A673 (cell line): ENCODE results near the gene MORN1. TPM values are rescaled to one million over a fixed set of nuclear protein-coding genes. Genes with fewer than 3 reads are reported as not detected.

ENCODE experiments used
- BruUV-seq: library from RNA; stranded (reverse); fragments of 400-500 nt; replicated peaks from 2 replicates; lab custom pipeline; 2021; lab: Mats Ljungman, UMichigan
- CTCF ChIA-PET: fragments of 300-600 bp; sonication (Branson Sonifier 250); formaldehyde crosslinking; loops from one replicate; lab custom pipeline; 2022; ENCODE audit warnings: antibody characterized with exemption; lab: Charles Lee
- POLR2A ChIA-PET: fragments of 300-600 bp; sonication (Branson Sonifier 250); formaldehyde crosslinking; loops from one replicate; lab custom pipeline; 2022; ENCODE audit warnings: antibody characterized with exemption; ENCODE audit not compliant: low non-redundant PET; lab: Charles Lee
- DNase-seq: peaks from one replicate; pipeline ENCODE4 v3.0.0-alpha.2; 2015; ENCODE audit warnings: low spot score
- H3K27ac ChIP-seq: fragments of 200-600 bp; sonication (generic); 2 replicates; pipeline ENCODE4 v1.5.1; 2016; ENCODE audit warnings: mixed run types, low read depth, mild to moderate bottlenecking, mixed read lengths, antibody characterized with exemption, low read length; ENCODE audit not compliant: poor library complexity, severe bottlenecking
- H3K27me3 ChIP-seq: fragments of 200-600 bp; sonication (generic); replicated peaks from 2 replicates; pipeline ENCODE4 v1.6.1; 2017; ENCODE audit warnings: mixed run types, low read depth, mild to moderate bottlenecking, mixed read lengths, antibody characterized with exemption, low read length; ENCODE audit not compliant: insufficient read depth, poor library complexity
- H3K36me3 ChIP-seq: fragments of 200-600 bp; sonication (generic); 2 replicates; pipeline ENCODE4 v1.6.1; 2016; ENCODE audit warnings: mixed run types, mild to moderate bottlenecking, mixed read lengths, antibody characterized with exemption, low read length; ENCODE audit not compliant: insufficient read depth, poor library complexity, severe bottlenecking
- H3K4me1 ChIP-seq: fragments of 200-600 bp; sonication (generic); 2 replicates; pipeline ENCODE4 v1.6.1; 2017; ENCODE audit warnings: mixed run types, mild to moderate bottlenecking, mixed read lengths, antibody characterized with exemption, low read length; ENCODE audit not compliant: insufficient read depth, poor library complexity, severe bottlenecking
- H3K4me3 ChIP-seq: fragments of 200-600 bp; sonication (generic); 2 replicates; pipeline ENCODE4 v1.5.1; 2016; ENCODE audit warnings: low read depth, mixed run types, mild to moderate bottlenecking, mixed read lengths, low read length; ENCODE audit not compliant: poor library complexity, severe bottlenecking
- H3K9me3 ChIP-seq: fragments of 200-600 bp; sonication (generic); 2 replicates; pipeline ENCODE4 v1.6.1; 2016; ENCODE audit warnings: mixed run types, low read depth, mild to moderate bottlenecking, mixed read lengths, antibody characterized with exemption, low read length; ENCODE audit not compliant: poor library complexity, severe bottlenecking
- CTCF ChIP-seq: fragments of 300-800, 200-600 bp; sonication (generic); conservative IDR thresholded peaks from 2 replicates; pipeline ENCODE4 v1.5.1; 2017; ENCODE audit warnings: low read depth, mild to moderate bottlenecking, antibody characterized with exemption, low read length, moderate library complexity, mixed read lengths
- EZH2 ChIP-seq: fragments of 200-600 bp; sonication (generic); IDR thresholded peaks from 2 replicates; pipeline ENCODE4 v1.6.1; 2017; ENCODE audit warnings: borderline replicate concordance, low read depth, mild to moderate bottlenecking, mixed read lengths, antibody characterized with exemption, low read length; ENCODE audit not compliant: poor library complexity, severe bottlenecking
- intact Hi-C: fragments of 100-400 bp; cut with micrococcal nuclease; formaldehyde crosslinking; loops from one replicate; pipeline ENCODE4 v1.10.0; 2022; ENCODE audit not compliant: unreplicated experiment
- total RNA-seq: library from RNA; stranded (reverse); gene quantifications from 2 replicates; pipeline ENCODE4 v1.2.3, GENCODE V29; 2021

Gene MORN1
- total RNA-seq, 1 experiment from 2014 or later = 24.7 TPM

DNA sequence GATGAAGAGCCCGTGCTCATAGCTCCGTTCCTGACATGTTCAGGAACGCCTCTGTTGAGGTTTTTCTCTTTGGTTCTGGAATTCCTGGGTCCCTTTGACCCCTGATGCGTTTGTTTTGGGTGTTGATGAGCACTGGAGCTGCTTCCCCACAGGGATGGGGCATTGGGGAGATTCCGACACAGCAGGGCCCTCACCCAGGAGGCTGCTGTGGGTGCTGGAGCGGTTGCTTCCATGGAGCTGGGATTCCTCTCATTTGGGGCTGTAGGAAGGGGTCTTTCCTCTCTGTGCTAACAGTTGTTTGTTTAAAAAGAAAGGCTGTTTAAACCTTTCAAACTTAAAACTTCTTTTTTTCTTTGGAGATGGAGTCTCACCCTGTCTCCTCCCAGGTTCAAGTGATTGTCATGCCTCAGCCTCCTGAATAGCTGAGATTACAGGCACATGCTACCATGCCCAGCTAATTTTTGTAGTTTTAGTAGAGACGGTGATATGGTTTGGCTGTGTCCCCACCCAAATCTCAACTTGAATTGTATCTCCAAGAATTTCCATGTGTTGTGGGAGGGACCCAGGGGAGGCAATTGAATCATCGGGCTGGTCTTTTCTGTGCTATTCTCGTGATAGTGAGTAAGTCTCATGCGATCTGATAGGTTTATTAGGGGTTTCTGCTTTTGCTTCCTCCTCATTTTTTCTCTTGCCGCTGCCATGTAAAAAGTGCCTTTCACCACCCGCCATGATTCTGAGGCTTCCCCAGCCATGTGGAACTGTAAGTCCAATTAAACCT is 114.4 kb downstream of the MORN1 start:
- H3K9me3 ChIP-seq = no peaks in the 10 kb centered on the region
- H3K36me3 ChIP-seq = peaks cover 5% of the 10 kb centered on the region
- CTCF ChIA-PET = interaction anchor here (0.6 kb wide), 1 partner anchor 81 kb away, joined by 5 read pairs; no protein-coding TSS in a partner anchor
- POLR2A ChIA-PET = no interaction called here
- intact Hi-C loops = no loop called here
- no peak for TF ChIP-seq EZH2
- no peak for TF ChIP-seq CTCF
- BruUV-seq = no TSS peak
- DNase-seq = no peak
- peaks cover 35% of the 10 kb centered on the region for H3K4me1 ChIP-seq
- no peak overlapping the region for H3K4me3 ChIP-seq
- peak overlapping the region; percentile 71 for H3K27ac ChIP-seq
- H3K27me3 ChIP-seq = no peaks in the 10 kb centered on the region

- no peak for DNase-seq
- no peaks in the 10 kb centered on the region for H3K9me3 ChIP-seq
- BruUV-seq = no TSS peak
- H3K27me3 ChIP-seq = no peaks in the 10 kb centered on the region
- CTCF ChIA-PET = interaction anchor here (0.6 kb wide), 1 partner anchor 80 kb away, joined by 5 read pairs; no protein-coding TSS in a partner anchor
- POLR2A ChIA-PET = no interaction called here
- intact Hi-C loops = no loop called here
- H3K36me3 ChIP-seq = peaks cover 5% of the 10 kb centered on the region
- H3K27ac ChIP-seq = peak overlapping the region; percentile 71
- H3K4me3 ChIP-seq = no peak overlapping the region
- TF ChIP-seq CTCF (no peak), EZH2 (no peak)
- H3K4me1 ChIP-seq = peaks cover 35% of the 10 kb centered on the region
Observed at GRCh38 chr1:2275796-2276536, 115.4 kb downstream of the MORN1 start.

DNA sequence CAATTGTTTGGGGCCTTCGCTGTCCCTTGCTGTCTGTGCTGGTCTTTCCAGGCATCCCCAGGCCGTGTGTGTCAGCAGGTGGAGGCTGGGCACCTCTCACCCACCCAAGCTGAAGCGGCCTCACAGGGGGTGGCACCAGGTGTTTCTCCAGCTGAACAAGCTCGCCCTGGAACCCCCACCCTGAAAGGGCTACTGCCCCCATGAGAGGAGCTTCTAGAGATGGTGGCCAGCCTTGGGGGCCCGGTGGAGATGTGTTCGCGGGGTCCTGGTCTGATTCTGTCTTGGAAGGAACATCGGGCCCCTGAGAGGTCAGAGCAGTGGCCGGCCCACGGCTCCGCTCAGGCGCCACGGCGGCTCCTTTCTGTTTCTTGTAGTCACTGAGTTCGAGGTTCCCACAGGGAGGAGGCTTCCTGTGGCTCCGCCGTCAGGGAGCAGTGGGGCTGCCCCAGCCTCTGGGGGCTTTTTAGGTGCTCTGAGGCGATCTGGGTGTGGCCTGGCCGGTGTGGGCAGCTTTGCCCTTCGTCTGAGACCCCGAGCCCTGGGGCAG is 116.4 kb downstream of the MORN1 start:
- Histone ChIP-seq H3K27me3 (no peaks in the 10 kb centered on the region), H3K36me3 (peaks cover 5% of the 10 kb centered on the region), H3K27ac (peak overlapping the region; percentile 59), H3K4me1 (peaks cover 32% of the 10 kb centered on the region), H3K4me3 (no peak overlapping the region), H3K9me3 (no peaks in the 10 kb centered on the region)
- BruUV-seq = no TSS peak
- POLR2A ChIA-PET = no interaction called here
- CTCF ChIA-PET = no interaction called here
- no peak for TF ChIP-seq EZH2
- TF ChIP-seq CTCF = no peak
- DNase-seq = no peak
- intact Hi-C loops = no loop called here
